ENCODE measurements around the gene WDR18. TPM values are rescaled to one million over a fixed set of nuclear protein-coding genes. Genes with fewer than 3 reads are reported as not detected.
A peak's percentile ranks its signal among the peaks of the same experiment; 100 is the strongest.

The WDR18 gene
- total RNA-seq, 1 donor from 2014 or later: 66.5 TPM

DNA sequence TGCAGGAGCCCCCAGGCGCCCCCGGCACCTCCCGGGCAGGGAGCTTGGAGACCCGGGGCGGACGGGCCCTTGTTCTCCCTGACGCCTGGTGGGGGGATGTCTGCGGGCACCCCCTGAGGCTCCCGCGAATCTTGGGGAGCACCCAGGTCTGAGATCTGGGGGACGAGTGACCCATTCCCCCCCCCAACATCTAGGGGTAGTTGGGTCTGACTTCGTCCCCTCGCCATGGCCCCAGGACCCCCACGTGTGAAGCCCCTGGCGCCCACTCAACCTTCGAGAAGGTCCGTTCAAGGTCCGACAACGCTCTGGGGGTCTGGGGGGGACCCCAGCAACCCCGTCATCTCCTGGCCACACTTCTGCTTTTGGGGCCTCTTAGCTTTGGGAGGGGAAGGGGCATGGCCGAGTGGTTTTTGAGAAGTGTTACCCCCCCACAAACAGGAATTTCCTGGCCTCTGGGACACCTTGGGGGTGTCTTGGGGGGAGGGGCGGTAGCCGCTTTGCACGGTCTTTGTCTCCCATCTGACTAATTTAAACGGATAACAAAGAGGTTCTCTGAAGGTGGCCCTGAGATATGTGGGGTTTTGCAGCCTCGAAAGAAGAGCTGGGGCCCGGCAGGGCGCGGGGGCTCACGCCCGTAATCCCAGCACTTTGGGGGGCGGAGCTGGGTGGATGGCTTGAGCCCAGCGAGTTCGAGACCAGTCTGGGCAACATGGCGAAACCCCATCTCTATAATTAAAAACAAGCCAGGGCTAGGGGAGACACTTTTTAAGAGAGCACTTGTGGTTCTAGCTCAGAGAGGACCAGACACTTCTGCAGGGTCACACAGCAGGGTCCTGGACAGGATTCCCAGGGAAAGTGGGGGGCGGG is 42.9 kb downstream of the WDR18 start:
- peak overlapping the region; percentile 95 for H3K4me3 Mint-ChIP-seq
- intact Hi-C loops (cut with micrococcal nuclease): loop anchor here (1.0 kb wide), 2 partner anchors 14 to 76 kb away; partner anchors contain the start of gene GPX4
- ChIA-PET CTCF (interaction anchor here (1.1 to 3.6 kb wide), 5 partner anchors 12 to 217 kb away, joined by 4 to 15 read pairs (median 6); partner anchors contain the start of genes ABCA7 and ARHGAP45), POLR2A (interaction anchor here (0.5 to 13.8 kb wide), 29 partner anchors 8 to 625 kb away, joined by 3 to 365 read pairs (median 4); partner anchors contain the start of genes ABCA7, ARHGAP45, CIRBP and POLR2E)
- no peaks in the 10 kb centered on the region for H3K9me3 Mint-ChIP-seq
- peak; percentile 17 for ATAC-seq (ENCODE audit: low read depth)
- H3K27ac Mint-ChIP-seq: peak overlapping the region; percentile 91
- TF ChIP-seq, protein P1, sequence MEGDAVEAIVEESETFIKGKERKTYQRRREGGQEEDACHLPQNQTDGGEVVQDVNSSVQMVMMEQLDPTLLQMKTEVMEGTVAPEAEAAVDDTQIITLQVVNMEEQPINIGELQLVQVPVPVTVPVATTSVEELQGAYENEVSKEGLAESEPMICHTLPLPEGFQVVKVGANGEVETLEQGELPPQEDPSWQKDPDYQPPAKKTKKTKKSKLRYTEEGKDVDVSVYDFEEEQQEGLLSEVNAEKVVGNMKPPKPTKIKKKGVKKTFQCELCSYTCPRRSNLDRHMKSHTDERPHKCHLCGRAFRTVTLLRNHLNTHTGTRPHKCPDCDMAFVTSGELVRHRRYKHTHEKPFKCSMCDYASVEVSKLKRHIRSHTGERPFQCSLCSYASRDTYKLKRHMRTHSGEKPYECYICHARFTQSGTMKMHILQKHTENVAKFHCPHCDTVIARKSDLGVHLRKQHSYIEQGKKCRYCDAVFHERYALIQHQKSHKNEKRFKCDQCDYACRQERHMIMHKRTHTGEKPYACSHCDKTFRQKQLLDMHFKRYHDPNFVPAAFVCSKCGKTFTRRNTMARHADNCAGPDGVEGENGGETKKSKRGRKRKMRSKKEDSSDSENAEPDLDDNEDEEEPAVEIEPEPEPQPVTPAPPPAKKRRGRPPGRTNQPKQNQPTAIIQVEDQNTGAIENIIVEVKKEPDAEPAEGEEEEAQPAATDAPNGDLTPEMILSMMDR (IDR thresholded peaks at IDR 0.05): no peak
- no peaks in the 10 kb centered on the region for H3K27me3 Mint-ChIP-seq
- H3K36me3 Mint-ChIP-seq (ENCODE audit: low read depth): peaks cover 24% of the 10 kb centered on the region
- peaks cover 25% of the 10 kb centered on the region for H3K4me1 Mint-ChIP-seq
- DNase-seq: peak; percentile 43

DNA sequence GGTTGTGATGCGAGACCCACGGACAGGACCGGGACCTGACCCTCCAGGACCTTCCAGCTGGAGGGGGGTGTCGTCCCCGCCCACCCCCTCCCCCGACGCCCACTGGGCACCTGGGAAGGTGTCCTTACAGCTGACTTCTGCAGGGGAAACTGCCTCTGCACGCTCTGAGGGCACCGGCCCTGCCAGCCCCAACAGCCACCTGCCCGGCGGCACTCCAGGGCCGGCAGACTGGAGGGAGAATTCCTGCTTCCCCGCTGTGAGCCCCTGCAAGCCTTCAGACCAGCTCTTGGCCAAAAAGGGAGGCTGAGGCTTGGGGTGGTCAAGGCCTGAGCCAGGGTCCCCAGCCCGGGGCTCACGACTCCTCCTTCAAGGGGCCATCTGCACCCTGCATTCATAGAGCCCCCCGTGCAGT is 43.5 kb downstream of the WDR18 start:
- TF ChIP-seq, protein P1 (IDR thresholded peaks at IDR 0.05): no peak
- intact Hi-C loops (cut with micrococcal nuclease): loop anchor here (1.0 kb wide), 1 partner anchor 76 kb away; the partner anchor contains the start of gene GPX4
- ATAC-seq (ENCODE audit: low read depth) (peak; percentile 20), DNase-seq (peak; percentile 33)
- H3K4me3 Mint-ChIP-seq: peak overlapping the region; percentile 95
- H3K27ac Mint-ChIP-seq: peak overlapping the region; percentile 91
- H3K4me1 Mint-ChIP-seq: peaks cover 25% of the 10 kb centered on the region
- ChIA-PET POLR2A (interaction anchor here (0.6 to 13.8 kb wide), 21 partner anchors 9 to 625 kb away, joined by 3 to 365 read pairs (median 4); partner anchors contain the start of genes ABCA7, ARHGAP45, CIRBP and POLR2E), CTCF (interaction anchor here (1.5 to 3.6 kb wide), 3 partner anchors 11 to 39 kb away, joined by 6 to 15 read pairs (median 13); partner anchors contain the start of genes ABCA7 and ARHGAP45)
- H3K27me3 Mint-ChIP-seq: no peaks in the 10 kb centered on the region
- H3K9me3 Mint-ChIP-seq: no peaks in the 10 kb centered on the region
- peaks cover 30% of the 10 kb centered on the region for H3K36me3 Mint-ChIP-seq (ENCODE audit: low read depth)

DNA sequence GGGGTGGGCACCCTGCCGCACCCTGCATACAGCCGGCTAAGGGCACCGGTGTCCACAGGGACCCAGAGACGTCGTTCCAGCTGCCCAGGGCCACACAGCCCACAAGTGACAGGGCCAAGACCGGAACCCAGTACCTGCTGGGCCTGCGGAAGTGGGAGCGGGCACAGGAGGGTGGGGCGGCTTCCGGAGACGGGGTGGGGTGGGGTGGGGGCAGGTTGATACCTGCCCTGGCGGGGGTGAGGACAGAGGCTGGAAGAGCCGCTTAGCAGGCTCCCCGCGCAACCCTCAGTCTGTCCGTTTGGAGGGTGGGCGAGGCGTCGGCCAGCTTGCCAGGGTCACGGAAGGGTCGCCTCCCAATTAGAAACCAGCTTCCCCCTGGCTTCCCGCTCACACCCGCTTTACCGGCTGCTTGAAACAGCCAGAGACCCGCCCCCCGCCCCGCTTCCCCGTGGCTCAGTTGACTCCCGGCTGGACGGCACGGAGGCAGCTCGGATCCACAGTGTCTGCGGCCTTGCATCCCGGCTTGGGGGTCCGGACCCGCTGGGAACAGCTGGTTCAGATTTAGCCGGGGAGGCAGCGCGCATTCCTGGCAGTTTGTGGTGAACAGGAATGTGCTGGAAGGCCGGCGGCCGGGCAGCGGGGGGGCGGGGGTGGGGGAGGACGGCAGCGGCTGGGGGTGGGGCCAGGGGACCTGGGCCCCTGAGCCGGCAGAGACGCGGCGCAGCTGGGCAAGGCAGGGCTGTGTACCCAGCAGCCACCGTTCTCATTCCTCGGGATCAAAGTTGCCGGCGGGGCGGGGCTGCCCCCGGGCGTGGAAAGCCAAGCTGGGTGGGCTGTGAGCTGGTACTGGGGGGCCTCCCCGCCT is 44.1 kb downstream of the WDR18 start:
- peak; percentile 50 for DNase-seq
- no peaks in the 10 kb centered on the region for H3K9me3 Mint-ChIP-seq
- CTCF ChIA-PET: interaction anchor here (1.5 to 3.6 kb wide), 3 partner anchors 10 to 39 kb away, joined by 6 to 15 read pairs (median 13); partner anchors contain the start of genes ABCA7 and ARHGAP45
- peaks cover 25% of the 10 kb centered on the region for H3K4me1 Mint-ChIP-seq
- H3K36me3 Mint-ChIP-seq (ENCODE audit: low read depth): peaks cover 37% of the 10 kb centered on the region
- intact Hi-C loops (cut with micrococcal nuclease): no loop called here
- peak overlapping the region; percentile 69 for H3K27ac Mint-ChIP-seq
- peak; percentile 42 for ATAC-seq (ENCODE audit: low read depth)
- POLR2A ChIA-PET: interaction anchor here (0.6 to 13.8 kb wide), 19 partner anchors 8 to 241 kb away, joined by 3 to 365 read pairs (median 6); partner anchors contain the start of genes ABCA7, ARHGAP45, CIRBP and POLR2E
- H3K4me3 Mint-ChIP-seq: peak overlapping the region; percentile 87
- H3K27me3 Mint-ChIP-seq: no peaks in the 10 kb centered on the region
- TF ChIP-seq, protein P1 (IDR thresholded peaks at IDR 0.05): no peak

DNA sequence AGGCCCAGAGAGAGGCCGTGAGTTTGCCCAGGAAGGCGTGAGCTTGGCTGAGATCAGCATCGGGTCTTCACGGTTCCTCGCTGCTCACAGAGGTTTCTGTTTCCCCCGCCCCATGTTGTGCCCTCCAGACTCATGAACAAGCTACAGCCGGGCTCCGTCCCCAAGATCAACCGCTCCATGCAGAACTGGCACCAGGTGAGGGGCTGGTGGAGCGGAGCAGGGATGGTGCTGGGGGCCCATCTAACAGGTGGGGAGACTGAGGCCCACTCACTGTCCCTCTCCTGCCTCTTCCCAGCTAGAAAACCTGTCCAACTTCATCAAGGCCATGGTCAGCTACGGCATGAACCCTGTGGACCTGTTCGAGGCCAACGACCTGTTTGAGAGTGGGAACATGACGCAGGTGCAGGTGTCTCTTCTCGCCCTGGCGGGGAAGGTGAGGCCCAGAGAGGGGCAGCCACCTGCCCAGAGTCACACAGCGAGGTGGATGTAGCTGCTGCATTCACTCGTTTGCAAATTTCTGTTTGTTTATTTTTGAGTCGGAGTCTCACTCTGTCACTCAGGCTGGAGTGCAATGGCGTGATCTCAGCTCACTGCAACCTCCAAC is 48.2 kb downstream of the WDR18 start:
- Mint-ChIP-seq H3K27ac (no peak overlapping the region), H3K9me3 (no peaks in the 10 kb centered on the region), H3K27me3 (no peaks in the 10 kb centered on the region), H3K4me3 (no peak overlapping the region), H3K4me1 (peaks cover 36% of the 10 kb centered on the region), H3K36me3 (ENCODE audit: low read depth) (peaks cover 54% of the 10 kb centered on the region)
- ATAC-seq (ENCODE audit: low read depth) (no peak), DNase-seq (no peak)
- POLR2A ChIA-PET: interaction anchor here (0.6 to 13.8 kb wide), 6 partner anchors 7 to 1153 kb away, joined by 3 to 365 read pairs (median 3); partner anchors contain the start of genes ABCA7 and RNU6-2
- TF ChIP-seq, protein P1 (IDR thresholded peaks at IDR 0.05): no peak
- CTCF ChIA-PET: no interaction called here
- intact Hi-C loops (cut with micrococcal nuclease): no loop called here
